Colon (tissue), 2 donors: ENCODE measurements around the gene LYSMD1.

Source experiments
- FAIRE-seq: peaks from 2 replicates; lab custom pipeline; 2012; peaks lifted over from hg19 to GRCh38; lab: Jason Lieb, UNC
- donor health status: control.
- donor health status: control.

Gene LYSMD1

DNA sequence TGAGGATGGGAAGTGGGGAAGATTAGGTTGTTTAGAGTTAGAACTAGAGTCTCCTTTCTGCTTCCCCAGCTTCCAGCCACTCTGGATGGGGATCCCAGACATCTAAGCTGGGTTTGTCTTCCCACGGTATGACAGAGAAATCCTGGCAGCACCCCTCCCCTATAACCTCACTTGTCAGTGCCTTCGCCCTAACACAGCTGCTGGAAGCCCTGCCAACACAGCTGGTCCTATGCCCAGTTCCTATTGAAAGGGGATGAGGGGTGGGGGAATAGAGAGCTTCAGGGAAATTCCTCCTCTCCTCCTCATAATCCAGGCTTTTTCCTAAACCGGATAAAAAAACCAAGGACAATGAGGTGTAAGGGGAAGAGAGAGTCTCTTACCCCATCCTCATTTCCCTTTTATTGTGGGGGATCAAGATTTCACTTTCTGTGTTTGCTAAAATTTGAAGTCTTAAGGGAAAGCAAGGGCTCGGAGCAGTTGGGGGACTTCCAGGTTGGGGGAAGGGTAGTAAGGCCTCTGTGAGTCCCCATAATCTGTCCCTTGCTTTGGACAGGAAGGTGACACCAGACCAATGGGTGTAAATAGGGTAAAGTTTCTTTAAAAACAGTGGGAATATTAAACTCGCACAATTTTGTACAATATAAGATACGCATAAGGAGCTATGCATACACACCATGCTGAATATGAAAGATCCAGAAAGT lies 9.5 kb upstream of the LYSMD1 start:
- no peak for FAIRE-seq

DNA sequence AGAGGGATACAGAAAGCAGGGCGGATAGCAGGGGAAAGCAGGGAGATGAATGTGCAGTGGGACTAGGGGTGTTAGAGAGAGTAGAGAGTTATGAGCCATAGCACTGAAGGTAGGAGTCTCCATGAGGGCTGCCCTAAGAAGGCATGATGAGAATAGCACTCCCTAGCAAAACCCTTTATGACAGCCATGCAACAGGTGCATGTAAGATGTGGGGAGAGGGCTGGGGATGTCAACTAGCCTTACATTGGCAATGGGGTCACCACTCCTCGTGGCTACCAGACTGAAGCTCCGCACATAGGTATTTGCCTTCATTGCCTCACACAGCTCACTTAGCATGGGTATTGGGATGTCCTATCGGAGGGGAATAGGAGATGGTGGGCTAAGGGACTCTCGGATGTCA lies 5.5 kb upstream of the LYSMD1 start:
- no peak for FAIRE-seq

DNA sequence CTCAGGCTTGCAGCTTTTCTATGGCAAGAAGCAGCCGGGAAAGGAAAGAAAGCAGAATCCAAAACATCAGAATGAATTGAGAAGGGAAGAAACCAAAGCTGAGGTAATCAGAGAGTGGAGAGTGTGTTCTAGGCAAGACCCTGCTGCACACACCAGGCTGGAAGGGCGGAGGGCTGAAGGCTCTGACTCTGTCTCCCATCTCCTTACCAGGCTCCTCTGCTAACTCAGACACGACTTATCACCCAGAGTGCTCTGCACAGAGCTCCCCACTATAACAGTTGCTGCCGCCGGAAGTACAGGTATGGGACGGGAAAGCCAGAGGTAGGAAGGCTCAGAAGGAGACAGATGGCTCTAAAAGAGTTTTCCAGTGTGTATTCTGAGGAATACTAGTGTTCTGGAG lies 1.4 kb upstream of the LYSMD1 start:
- no peak for FAIRE-seq

DNA sequence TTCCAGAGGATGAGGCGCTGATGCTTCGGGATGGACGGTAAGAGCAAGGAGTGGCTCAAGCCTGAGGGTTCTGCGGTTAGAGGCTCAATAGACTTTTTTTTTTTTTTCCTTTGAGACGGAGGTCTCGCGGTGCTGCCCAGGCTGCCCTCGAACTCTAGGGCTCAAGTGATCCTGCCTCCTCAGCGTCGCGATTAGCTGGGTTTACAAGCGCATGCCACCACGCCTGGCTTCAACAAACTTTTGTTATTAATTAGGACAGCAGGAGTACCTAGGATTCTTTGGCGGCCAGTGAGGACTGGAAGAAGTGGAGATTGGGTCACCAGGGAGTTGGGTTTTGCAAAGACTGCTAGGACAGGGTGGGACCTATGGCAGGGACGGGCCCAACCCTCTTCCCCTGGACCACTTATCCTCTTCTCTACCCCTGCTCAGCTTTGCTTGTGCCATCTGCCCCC lies 829 bp upstream of the LYSMD1 start:
- FAIRE-seq: no peak

DNA sequence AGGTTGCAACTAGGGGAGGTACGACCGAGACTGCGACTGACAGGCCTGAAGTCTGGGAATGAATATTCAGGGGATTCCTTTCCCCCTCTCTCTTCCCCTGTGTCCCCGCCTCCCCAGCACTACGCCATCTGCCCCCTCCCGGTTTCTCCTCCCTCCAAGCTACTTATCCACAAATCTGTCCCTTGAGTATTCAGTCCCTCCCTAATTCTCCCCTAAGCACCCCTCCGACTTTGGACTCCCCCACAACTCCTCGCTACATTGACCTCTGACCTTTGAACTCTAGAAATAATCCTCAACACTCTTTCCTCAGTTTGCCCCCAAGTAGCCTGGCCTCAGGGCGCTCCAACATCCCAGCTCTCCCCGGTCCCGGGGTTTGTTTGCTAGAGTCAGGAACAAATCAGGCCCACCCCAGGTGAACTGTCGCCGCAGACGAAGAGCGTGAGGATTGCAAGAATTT lies 393 bp downstream of the LYSMD1 start:
- no peak for FAIRE-seq

DNA sequence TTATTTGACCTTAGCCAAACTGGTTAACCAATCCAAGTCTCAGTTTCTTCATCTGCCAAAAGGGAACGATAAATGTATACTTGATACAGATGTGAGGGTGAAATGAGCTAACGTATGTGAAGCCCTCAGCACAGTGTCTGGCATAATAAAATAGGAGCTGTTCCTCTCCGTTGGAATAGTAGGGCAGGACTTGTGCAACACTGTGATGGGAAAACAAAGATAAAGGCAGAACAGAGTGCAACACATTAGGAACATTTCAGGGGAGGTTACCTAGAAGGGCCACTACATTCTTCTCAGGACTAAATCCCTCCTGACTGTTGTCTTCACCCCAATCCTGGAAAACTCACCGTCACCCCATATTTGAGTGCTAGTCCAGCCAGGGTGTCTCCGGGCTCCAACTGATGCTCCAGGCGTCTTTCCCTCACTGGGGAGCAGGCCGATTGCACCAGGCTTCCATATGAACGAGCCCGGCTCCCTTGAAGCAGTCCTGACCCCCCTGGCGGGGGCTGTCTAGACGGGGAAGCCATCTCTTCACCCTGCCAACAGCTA lies 896 bp downstream of the LYSMD1 start:
- no peak for FAIRE-seq

DNA sequence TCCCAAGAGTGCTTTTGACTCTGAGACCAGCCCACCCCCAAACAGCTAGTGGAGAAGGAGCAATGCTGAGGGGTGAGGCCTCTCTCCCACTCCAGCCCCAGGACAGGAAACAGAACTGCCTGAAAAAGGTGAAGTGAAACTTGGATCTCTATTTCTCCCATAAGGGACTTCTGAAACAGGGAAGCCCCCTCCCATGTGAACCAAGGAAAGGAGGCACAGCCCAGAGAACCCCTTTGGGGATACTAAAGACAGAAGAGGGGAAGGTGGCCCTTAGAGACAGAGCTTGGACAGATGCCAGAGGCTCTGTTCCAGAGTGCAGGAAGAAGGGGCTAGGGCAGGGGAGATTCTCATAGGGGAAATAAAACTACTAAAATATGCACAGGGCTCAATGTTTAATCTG lies 6.3 kb downstream of the LYSMD1 start:
- no peak for FAIRE-seq

DNA sequence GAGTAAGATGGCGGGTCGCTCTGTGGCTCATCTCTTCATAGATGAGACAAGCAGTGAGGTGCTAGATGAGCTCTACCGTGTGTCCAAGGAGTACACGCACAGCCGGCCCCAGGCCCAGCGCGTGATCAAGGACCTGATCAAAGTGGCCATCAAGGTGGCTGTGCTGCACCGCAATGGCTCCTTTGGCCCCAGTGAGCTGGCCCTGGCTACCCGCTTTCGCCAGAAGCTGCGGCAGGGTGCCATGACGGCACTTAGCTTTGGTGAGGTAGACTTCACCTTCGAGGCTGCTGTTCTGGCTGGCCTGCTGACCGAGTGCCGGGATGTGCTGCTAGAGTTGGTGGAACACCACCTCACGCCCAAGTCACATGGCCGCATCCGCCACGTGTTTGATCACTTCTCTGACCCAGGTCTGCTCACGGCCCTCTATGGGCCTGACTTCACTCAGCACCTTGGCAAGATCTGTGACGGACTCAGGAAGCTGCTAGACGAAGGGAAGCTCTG lies 6.9 kb downstream of the LYSMD1 start:
- FAIRE-seq: no peak

DNA sequence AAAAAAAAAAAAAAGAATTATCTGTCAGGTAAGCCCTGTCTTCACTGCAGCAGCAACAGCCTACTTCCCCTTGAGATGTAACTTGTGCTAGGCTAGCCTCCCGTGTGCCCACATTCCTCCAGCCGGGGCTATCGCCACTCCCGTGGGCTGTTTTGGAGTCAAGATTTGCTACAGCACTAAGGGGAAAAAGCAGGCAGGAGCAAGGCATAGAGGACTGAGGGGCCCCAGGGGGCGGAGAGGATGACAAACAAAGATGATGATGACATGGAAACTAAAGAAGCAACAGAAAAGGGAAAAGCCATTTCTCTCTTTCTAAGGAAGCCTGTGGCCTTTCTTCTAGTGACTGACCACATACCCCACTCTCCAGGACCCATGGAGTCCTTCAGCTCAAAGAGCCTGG lies 7.4 kb downstream of the LYSMD1 start:
- no peak for FAIRE-seq

DNA sequence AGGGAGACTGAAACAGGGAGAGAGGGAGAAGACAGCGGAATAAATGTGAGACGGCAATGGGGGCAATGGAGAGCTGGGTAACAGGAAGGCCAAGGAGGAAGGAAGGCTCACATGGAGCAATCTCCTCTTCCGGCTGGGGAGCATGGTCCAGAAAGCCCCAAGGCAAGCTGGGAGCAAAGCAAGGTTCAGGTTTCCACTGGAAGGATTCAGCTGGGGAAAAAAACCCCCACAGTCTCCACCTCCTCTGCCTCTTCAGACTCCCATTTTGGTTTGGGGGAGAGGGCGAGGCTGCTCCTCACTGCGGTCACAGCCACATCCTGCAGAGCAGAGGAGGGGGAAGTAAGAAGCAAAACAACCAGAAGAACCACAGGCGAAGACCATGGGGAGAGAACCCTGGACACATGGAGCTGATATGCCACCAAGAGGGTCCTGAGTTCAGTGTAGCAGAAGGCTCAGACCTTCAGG lies 8.6 kb downstream of the LYSMD1 start:
- FAIRE-seq: no peak

DNA sequence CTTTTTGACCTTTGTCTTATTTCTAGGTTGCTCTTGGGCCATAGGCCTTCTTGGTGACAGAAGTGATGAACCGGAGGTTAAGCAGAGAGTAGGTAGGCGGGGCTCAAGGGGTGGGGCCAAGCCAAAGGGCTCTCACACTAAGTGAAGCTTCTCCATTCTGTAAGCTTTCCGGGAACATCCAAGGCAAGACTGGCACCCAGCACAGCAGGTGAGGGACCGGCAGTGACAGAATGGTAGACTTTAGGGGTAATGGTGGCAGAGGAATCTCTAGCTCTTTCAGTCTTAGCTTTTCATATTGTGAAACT lies 9.2 kb downstream of the LYSMD1 start, which contains the start of gene TNFAIP8L2:
TNFAIP8L2 (plus strand) TSS at position 135 of the 305 bp plus-strand sequence. CDS start 2,049 bp downstream, outside the sequence.
- FAIRE-seq: no peak

DNA sequence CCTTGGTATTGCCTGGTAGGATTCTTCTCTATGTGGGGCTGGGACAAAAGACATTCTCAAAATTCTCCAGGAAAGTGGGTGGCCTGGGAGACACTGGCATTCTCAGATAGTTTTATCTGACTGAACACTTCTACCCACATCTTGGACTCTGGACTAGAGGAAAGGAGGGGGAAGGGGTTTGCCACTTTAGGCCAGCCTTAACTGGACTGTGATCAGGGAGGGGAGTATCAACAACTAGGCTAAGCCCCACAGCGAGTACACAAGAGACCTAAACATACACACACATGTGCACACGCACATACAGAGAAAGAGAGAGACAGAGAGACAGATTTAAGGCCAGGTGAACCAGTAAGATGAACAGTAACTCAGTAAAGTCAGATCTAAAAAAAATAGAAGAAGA lies 18.0 kb downstream of the LYSMD1 start:
- FAIRE-seq: no peak

DNA sequence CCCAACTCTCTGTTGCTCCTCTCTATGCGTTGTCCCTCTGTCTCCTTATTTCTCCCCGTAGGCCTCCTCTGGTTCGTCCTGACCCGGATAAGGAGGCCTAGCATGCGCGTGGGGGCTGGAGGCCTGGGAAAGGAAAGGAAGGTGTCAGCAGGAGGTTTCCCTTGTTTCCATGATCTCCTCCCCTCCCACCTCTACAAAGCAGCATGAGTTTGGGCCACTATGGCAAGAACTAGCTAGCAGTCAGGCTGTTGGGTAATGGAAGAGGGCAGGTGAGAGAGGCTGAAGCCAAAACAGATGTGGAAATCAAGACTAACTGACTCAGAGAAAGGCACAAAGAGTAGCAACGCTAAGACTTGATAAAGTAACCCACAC lies 18.6 kb downstream of the LYSMD1 start:
- FAIRE-seq: no peak

DNA sequence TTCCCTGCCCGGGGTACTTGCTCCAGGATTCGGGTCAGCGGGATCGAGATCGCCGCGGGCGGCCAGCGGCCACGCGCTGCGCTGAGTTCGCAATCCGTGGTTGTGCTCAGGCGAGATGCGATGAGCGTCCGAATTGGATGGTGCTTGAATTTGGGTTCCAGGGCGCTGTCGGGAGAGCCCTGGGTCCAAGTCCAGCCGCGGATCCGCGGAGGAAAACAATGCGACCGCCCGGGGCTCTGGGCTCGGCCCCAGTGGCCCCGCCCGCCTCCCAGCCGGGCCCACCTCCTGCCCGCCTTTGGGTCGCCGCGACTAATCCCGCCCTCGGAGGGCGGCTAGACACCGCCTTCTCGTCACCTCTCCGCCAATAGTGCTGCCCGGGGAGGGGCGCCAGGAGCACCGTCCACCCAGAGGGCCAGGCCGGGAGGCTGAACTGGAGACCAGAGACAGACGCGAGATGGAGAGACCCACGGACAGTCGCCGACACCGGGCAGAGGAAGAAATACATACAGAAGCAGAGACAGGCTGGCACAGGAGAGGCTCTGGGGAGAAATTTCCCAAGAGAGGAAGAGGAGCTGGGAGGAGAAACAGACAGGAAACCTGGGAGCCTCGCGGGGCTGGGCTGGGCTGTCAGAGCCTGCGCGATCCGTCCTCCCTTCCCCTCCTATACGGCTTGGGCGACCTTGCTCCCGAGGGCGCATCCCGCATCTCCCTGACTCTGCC lies 19.1 kb downstream of the LYSMD1 start, which contains the start of gene SEMA6C:
SEMA6C (minus strand) TSS at position 220 of the 720 bp plus-strand sequence. CDS start 4,010 bp downstream, outside the sequence.
- no peak for FAIRE-seq

DNA sequence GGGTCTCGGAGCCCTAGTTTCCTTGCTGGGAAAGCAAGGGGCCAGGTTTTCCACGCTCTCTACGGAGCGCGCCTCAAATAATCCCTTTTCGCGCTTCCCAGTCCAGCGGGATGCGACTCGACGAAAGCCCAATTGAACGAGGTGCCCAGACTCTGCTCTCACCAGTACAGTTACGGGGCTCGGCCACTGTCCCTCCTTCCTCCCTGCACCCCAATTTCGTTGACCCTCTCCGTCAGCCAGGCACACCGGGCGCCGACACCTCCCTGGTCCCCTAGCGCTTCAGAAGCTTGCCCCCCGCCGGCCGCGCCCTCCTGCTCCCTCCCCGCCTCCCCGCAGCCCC lies 19.7 kb downstream of the LYSMD1 start:
- FAIRE-seq: no peak

DNA sequence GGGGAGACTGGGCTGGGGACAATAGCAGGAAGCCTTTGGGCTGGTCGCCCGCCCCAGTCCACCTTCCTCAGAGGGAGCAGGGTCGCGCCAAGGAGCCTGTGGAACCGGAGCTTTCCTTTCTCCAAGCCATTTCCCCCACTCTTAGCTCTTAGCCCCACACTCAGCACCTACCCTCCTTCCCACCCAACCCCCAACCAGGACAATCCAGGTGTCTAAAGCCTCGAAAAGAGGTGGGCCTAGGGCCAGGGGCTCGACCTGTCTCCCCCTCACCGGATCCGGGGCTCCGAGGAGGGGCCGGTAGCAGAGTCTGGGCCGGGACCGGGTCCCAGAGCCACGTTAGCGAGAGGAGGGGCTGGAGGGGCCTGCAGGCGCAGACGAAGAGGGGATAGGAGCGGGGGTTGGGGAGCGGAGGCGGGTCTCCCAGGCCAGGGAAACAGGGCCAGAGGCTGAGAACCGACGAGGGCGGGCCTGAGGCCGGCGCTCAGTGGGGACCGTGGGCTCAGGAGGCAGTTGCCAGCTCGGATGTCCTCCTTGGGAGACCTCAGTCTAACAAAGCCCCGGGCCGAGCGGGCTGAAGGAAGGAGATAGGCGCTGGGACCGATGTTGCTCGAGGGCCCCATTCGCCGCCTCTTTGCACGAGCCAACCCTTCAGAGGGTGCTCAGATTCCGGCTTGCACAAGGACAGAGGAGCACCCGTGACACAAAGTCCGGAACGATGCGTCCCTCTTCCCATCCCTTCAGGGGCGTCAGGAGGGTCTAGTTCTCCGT lies 20.2 kb downstream of the LYSMD1 start:
- FAIRE-seq: no peak

DNA sequence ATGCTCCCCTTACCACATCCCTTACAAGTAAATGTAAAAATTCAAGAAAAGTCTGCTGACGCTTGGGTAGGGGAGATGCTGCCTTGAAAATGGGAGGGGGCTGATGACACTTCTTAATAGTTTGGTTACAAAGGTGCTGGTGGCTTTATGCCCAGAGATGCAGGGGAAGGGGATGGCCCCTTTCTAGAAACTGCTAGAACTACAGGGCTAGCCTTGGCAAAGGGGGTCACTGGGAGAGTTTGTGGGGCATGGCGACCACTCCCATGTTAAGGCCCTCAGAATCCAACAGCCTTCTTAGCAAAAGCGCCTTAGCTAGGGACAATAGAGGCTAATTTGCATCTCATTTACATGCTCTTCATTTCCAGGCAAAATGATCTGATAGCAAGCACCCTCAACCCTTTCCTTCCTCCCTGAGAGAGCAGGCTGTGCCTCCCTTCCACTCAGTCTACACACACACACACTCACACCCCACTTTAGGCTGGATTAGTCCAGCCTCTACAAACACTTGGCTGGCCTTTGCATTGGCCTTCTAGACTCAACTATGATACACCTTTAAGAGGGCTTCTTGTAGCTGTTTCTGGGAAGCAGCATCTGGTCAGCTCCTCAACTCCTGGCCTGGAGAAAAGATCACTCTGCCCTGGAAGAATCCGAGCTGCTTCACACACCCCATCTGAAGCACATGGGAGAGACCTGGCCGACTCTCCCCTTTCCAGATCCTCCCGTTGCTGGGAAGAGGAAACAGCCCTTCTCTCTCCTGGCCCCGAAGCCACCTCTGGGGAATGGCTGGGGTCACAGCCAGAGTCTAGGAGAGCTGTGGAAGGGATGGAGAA lies 21.0 kb downstream of the LYSMD1 start:
- FAIRE-seq: no peak

DNA sequence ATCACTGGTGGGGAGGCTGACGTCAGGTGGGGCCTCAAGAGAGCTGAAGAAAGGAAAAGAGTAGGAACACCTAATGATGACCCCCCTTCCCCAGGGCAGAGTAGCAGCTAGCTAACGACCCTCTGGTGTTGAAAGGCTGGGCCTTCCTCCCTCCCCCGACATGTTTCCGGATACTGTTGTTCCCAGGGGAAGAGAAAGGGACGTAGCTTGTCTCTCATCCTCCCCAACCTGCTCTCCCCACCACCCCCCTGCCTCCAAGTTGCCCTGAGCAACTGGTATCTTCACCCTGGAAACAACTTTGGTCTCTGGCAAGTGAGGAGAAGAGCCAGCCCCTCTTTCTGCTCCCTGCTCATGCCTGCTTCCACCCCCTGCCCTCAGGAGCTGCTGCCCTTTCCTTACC lies 21.7 kb downstream of the LYSMD1 start:
- no peak for FAIRE-seq

DNA sequence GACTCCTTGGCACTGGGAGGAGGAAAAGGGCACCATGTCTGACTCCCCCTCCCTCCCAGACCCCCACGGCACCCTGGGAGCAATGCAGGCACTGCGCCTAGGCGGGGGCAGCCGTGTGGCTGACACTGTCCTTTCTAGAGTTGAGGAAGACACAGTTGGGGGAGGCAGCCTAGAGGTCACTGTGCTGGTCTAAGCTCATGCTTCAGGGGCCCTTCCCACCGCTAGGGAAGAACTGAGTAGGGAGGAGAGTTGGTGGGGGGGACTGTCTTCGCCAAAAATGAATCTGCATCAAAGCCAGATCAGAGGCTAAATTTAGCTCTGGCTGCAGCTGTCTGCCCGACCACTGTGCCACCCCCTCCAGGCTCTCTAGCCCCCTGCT lies 22.7 kb downstream of the LYSMD1 start:
- no peak for FAIRE-seq

DNA sequence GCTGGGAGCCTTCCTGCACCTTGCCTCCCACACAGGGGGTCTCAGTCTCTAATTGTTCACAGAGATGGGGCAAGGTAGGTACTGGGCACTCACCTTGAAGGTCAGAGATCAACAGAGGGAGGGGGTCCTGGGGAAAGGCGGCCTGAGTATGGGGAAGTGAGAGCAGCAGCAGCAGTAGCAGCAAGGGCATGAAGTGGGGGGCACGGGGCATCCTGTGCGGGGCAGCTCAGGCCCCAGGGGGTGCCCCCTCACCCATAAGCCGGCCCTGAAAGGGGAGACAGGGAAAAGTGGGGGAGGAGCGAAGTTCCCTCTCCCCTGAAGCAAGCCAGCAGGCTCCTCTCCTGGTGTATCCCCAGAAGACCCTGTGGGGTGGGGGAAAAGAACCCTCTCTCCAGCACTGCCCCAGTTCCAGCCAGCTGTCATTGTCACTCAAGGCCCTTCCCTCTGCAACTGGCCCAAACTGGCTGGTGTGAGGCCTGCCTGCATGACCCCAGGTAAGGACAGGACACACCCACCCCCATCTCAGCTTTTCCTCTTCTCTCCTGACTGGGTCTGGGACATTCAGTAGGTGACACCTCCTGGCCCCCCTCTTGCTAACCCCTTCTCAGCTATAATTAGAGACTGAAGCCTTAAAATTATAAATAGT lies 23.2 kb downstream of the LYSMD1 start:
- no peak for FAIRE-seq

DNA sequence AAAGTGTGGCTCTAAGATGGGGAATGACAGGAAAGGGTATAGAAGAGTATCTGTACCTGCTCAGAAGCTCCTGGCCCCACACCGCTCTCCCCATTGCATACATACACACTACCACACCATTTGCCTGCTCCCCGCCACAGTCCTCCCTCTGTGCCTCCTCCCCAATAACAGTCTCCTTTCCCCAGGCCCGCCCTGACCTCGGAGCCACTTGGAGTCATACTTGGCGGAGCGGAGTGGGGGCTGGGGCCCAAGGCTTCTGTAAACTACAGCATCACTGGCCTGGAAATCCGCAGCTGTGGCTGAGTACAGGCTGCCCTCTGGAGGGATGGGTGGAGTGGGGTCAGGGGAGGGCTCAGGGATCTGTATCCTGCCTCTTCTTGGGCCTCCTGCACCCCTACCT lies 27.9 kb downstream of the LYSMD1 start:
- no peak for FAIRE-seq
